Loucy (cell line): Measurements from ENCODE around the gene PC.
A peak's percentile ranks its signal among the peaks of the same experiment; 100 is the strongest.

Experiments used
- H2AFZ ChIP-seq: fragments of 200-600 bp; sonication (generic); 2 replicates; pipeline ENCODE4 v1.6.0; 2016; ENCODE audit warnings: antibody characterized with exemption, mild to moderate bottlenecking, low read length, moderate library complexity
- H3F3A ChIP-seq: fragments of 200-600 bp; 2 replicates; pipeline ENCODE4 v1.6.0; 2016; ENCODE audit warnings: antibody characterized with exemption, low read depth, mild to moderate bottlenecking
- H3K27me3 ChIP-seq: fragments of 200-600 bp; sonication (generic); 2 replicates; pipeline ENCODE4 v1.6.1; 2014; ENCODE audit warnings: low read length, mild to moderate bottlenecking; ENCODE audit not compliant: insufficient read depth, poor library complexity, severe bottlenecking
- H3K36me3 ChIP-seq: fragments of 200-600 bp; sonication (generic); 2 replicates; pipeline ENCODE4 v1.6.1; 2016; ENCODE audit warnings: low read length; ENCODE audit not compliant: insufficient read depth
- H3K4me1 ChIP-seq: fragments of 200-600 bp; sonication (generic); 2 replicates; pipeline ENCODE4 v1.5.1; 2014; ENCODE audit warnings: low read length, mild to moderate bottlenecking; ENCODE audit not compliant: insufficient read depth, poor library complexity, severe bottlenecking
- H3K4me2 ChIP-seq: fragments of 200-600 bp; sonication (generic); 2 replicates; pipeline ENCODE4 v1.6.0; 2014; ENCODE audit warnings: antibody characterized with exemption, low read length, low read depth, mild to moderate bottlenecking; ENCODE audit not compliant: poor library complexity, severe bottlenecking
- H3K4me3 ChIP-seq: fragments of 200-600 bp; sonication (generic); 2 replicates; pipeline ENCODE4 v1.5.1; 2014; ENCODE audit warnings: low read length, mild to moderate bottlenecking, mixed read lengths; ENCODE audit not compliant: poor library complexity, severe bottlenecking
- H3K79me2 ChIP-seq: fragments of 200-600 bp; sonication (generic); 2 replicates; pipeline ENCODE4 v1.6.1; 2014; ENCODE audit warnings: low read length; ENCODE audit not compliant: insufficient read depth
- H3K9ac ChIP-seq: fragments of 200-600 bp; sonication (generic); 2 replicates; pipeline ENCODE4 v1.6.0; 2014; ENCODE audit warnings: mild to moderate bottlenecking, low read depth, low read length, moderate library complexity; ENCODE audit not compliant: poor library complexity, severe bottlenecking
- H3K9me2 ChIP-seq: fragments of 200-600 bp; sonication (generic); replicated peaks from 2 replicates; pipeline ENCODE4 v1.6.1; 2016; ENCODE audit warnings: low read depth, low read length, mixed read lengths
- H3K9me3 ChIP-seq: fragments of 200-600 bp; sonication (generic); 2 replicates; pipeline ENCODE4 v1.6.1; 2014; ENCODE audit warnings: mild to moderate bottlenecking, antibody characterized with exemption, low read length, low read depth; ENCODE audit not compliant: insufficient read depth
- H4K20me1 ChIP-seq: fragments of 200-600 bp; sonication (generic); 2 replicates; pipeline ENCODE4 v1.6.0; 2014; ENCODE audit warnings: antibody characterized with exemption, low read length, mild to moderate bottlenecking; ENCODE audit not compliant: insufficient read depth, poor library complexity, severe bottlenecking
- CTCF ChIP-seq: fragments of 200-600 bp; sonication (generic); conservative IDR thresholded peaks from 2 replicates; pipeline ENCODE4 v1.5.1; 2014; ENCODE audit warnings: mild to moderate bottlenecking, antibody characterized with exemption, low read length
- EZH2phosphoT487 ChIP-seq: fragments of 200-600 bp; IDR thresholded peaks from 2 replicates; pipeline ENCODE4 v1.6.1; 2018; ENCODE audit warnings: antibody characterized with exemption, mild to moderate bottlenecking, moderate library complexity, borderline replicate concordance

The PC gene

DNA sequence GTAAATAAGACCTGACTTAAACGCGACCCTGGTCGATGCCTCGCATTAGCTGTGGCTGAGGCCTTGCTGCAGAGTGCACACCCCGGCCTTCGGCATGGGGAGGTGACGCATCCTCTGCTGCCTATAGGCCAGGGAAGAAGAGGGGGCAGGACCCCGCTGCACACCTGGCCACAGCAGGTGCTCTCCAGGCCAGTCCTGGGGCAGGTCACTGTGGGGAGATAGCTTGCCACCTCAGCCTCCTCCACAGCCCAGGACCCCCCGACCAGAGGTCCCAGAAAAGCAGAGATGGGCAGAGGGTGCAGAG lies 88.7 kb downstream of the PC start:
- Histone ChIP-seq H3K4me2 (no peak overlapping the region), H3K79me2 (no peaks in the 10 kb centered on the region), H3K27me3 (no peaks in the 10 kb centered on the region), H3K9me2 (no peaks in the 10 kb centered on the region), H2AFZ (no peak overlapping the region), H3K36me3 (no peaks in the 10 kb centered on the region), H3K4me3 (no peak overlapping the region), H3F3A (no peaks in the 10 kb centered on the region), H4K20me1 (no peaks in the 10 kb centered on the region), H3K4me1 (no peaks in the 10 kb centered on the region), H3K9me3 (no peaks in the 10 kb centered on the region), H3K9ac (no peak overlapping the region)
- no peak for TF ChIP-seq CTCF
- TF ChIP-seq EZH2phosphoT487 = no peak

DNA sequence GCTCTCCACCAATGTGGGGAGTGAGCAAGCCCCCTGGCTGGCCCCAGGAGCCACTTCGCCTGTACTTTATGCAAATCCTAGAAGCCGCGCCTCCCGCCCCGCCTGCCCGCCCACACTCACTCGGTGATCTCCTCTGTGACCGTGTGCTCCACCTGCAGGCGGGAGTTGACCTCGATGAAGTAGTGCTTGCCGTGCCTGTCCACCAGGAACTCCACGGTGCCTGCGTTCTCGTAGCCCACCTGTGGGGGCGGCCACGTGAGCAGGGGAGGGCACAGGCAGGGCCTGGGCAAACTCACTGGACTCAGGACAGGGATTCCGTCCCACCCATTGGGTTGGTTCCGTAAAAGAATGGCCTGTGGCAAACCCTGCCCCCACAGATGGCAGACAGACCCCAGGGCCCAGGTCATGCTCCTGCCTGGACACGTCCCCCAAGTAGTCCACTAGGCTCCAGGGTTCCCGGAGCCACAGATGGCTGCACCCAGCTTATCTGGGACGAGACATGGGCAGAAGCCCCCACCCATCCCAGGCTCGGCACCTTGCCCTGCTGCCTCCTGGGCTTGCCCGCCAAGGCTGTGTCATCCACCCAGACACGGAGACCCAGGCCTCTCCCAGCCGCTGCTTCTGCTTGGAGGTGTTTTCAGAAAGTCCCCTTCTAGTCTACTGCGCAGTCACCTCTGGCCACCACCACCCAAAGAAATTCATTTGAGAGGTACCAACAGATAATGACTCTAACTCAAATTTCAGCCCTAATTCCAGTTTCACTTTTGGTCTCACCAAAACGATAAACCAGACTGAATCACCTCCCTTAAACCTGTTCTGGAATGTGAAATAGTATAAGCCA lies 89.2 kb downstream of the PC start:
- H3K9me2 ChIP-seq = no peaks in the 10 kb centered on the region
- no peaks in the 10 kb centered on the region for H3K27me3 ChIP-seq
- H2AFZ ChIP-seq = no peak overlapping the region
- no peaks in the 10 kb centered on the region for H4K20me1 ChIP-seq
- H3K9me3 ChIP-seq = no peaks in the 10 kb centered on the region
- H3K79me2 ChIP-seq = no peaks in the 10 kb centered on the region
- TF ChIP-seq EZH2phosphoT487 = no peak
- TF ChIP-seq CTCF = peak; percentile 60
- H3K4me3 ChIP-seq = no peak overlapping the region
- H3K4me1 ChIP-seq = no peaks in the 10 kb centered on the region
- H3K9ac ChIP-seq = no peak overlapping the region
- no peak overlapping the region for H3K4me2 ChIP-seq
- no peaks in the 10 kb centered on the region for H3F3A ChIP-seq
- H3K36me3 ChIP-seq = no peaks in the 10 kb centered on the region

- H3K79me2 ChIP-seq = no peaks in the 10 kb centered on the region
- no peak overlapping the region for H3K9ac ChIP-seq
- H3K27me3 ChIP-seq = no peaks in the 10 kb centered on the region
- H3K9me3 ChIP-seq = no peaks in the 10 kb centered on the region
- H2AFZ ChIP-seq = no peak overlapping the region
- TF ChIP-seq CTCF = no peak
- TF ChIP-seq EZH2phosphoT487 = no peak
- H3K4me1 ChIP-seq = no peaks in the 10 kb centered on the region
- no peaks in the 10 kb centered on the region for H3K9me2 ChIP-seq
- H3K36me3 ChIP-seq = no peaks in the 10 kb centered on the region
- H3K4me3 ChIP-seq = no peak overlapping the region
- no peak overlapping the region for H3K4me2 ChIP-seq
- H3F3A ChIP-seq = no peaks in the 10 kb centered on the region
- H4K20me1 ChIP-seq = no peaks in the 10 kb centered on the region
These were observed 90.0 kb downstream of the PC start for GRCh38 chr11:66868082-66868725.
